Neural cell (in vitro differentiated cells): ENCODE data around the gene TSHR.

ENCODE experiments used
- POLR2AphosphoS5 ChIP-seq: IDR thresholded peaks from 2 replicates; pipeline ENCODE4 v1.6.1; 2012
- RAD21 ChIP-seq: fragments of 450-650 bp; conservative IDR thresholded peaks from 2 replicates; pipeline ENCODE4 v1.6.1; 2014; ENCODE audit warnings: antibody characterized with exemption, mild to moderate bottlenecking, moderate library complexity
- TF ChIP-seq, protein P1 (sequence below): fragments of 450-650 bp; IDR thresholded peaks from 2 replicates; pipeline ENCODE4 v1.5.1; 2014; ENCODE audit warnings: antibody characterized with exemption, mild to moderate bottlenecking, moderate library complexity; ENCODE audit not compliant: poor library complexity, severe bottlenecking

DNA sequence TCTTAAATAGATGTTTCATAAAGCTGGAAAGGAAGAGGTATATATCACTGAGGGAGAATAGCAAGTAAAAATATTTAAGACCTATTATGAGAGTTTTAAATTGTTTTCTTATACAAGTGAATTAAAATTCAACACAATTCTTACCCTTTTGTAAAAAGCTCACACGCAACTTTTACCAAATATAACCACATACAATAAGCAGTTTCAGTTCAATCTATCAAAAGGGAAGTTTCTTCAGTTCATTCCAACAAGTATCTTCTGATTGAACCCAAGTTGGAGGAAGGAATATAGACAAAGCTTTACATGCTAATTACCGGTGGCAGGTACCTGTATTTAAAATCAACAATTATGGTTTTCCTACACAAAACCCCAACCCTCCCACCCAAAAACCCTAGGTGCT is 224.2 kb downstream of the TSHR start:
- TF ChIP-seq POLR2AphosphoS5 (no peak), RAD21 (no peak)
- TF ChIP-seq, protein P1, sequence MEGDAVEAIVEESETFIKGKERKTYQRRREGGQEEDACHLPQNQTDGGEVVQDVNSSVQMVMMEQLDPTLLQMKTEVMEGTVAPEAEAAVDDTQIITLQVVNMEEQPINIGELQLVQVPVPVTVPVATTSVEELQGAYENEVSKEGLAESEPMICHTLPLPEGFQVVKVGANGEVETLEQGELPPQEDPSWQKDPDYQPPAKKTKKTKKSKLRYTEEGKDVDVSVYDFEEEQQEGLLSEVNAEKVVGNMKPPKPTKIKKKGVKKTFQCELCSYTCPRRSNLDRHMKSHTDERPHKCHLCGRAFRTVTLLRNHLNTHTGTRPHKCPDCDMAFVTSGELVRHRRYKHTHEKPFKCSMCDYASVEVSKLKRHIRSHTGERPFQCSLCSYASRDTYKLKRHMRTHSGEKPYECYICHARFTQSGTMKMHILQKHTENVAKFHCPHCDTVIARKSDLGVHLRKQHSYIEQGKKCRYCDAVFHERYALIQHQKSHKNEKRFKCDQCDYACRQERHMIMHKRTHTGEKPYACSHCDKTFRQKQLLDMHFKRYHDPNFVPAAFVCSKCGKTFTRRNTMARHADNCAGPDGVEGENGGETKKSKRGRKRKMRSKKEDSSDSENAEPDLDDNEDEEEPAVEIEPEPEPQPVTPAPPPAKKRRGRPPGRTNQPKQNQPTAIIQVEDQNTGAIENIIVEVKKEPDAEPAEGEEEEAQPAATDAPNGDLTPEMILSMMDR = no peak
